ENCODE data around the gene PCCB. TPM values are rescaled to one million over a fixed set of nuclear protein-coding genes. Genes with fewer than 3 reads are reported as not detected.

The PCCB gene
- total and polyA plus RNA-seq, 11 donors, result 33.9 to 154 (median 91.4) TPM

- no peak for ATAC-seq
- WGBS, 4 donors, result 78 to 89% (median 83%) methylated on average over 1 of the region's 1 CpG
- TF ChIP-seq POLR2A (IDR thresholded peaks at IDR 0.05), result no peak
- no peak for TF ChIP-seq CTCF (IDR thresholded peaks at IDR 0.05)
These were observed 13.0 kb upstream of the PCCB start for GRCh38 chr3:136237103-136237502.

GRCh38 chr3:136237961-136238649 is 12.0 kb upstream of the PCCB start:
- DNase-seq (no peak), ATAC-seq (no peak)
- H3K4me3 ChIP-seq, result no peak overlapping the region
- H3K4me1 ChIP-seq, result no peaks in the 10 kb centered on the region
- H3K36me3 ChIP-seq, result no peaks in the 10 kb centered on the region
- intact Hi-C loops (cut with DNase I), result no loop called here
- WGBS, 4 donors, result 77 to 87% (median 85%) methylated on average over 4 of the region's 4 CpGs
- no peaks in the 10 kb centered on the region for H3K9me3 ChIP-seq
- H3K27me3 ChIP-seq, result peaks cover 0 to 3% (median 0%) of the 10 kb centered on the region in 9 donors
- no peak overlapping the region for H3K27ac ChIP-seq
- TF ChIP-seq POLR2A (IDR thresholded peaks at IDR 0.05) (no peak), CTCF (IDR thresholded peaks at IDR 0.05) (no peak)

More at GRCh38 chr3:136237103-136237502, 13.0 kb upstream of the PCCB start:
- H3K27ac ChIP-seq, result no peak overlapping the region
- intact Hi-C loops (cut with DNase I), result no loop called here
- H3K4me1 ChIP-seq, result no peaks in the 10 kb centered on the region
- DNase-seq, result no peak
- H3K27me3 ChIP-seq, result peaks cover 0 to 3% (median 0%) of the 10 kb centered on the region in 9 donors
- no peaks in the 10 kb centered on the region for H3K9me3 ChIP-seq
- no peak overlapping the region for H3K4me3 ChIP-seq
- no peaks in the 10 kb centered on the region for H3K36me3 ChIP-seq

GRCh38 chr3:136239094-136239493 is 11.0 kb upstream of the PCCB start:
- intact Hi-C loops (cut with DNase I), result no loop called here
- TF ChIP-seq CTCF (IDR thresholded peaks at IDR 0.05) (no peak), POLR2A (IDR thresholded peaks at IDR 0.05) (no peak)
- ATAC-seq (no peak), DNase-seq (no peak)
- no peaks in the 10 kb centered on the region for H3K4me1 ChIP-seq
- peaks cover 0 to 3% (median 0%) of the 10 kb centered on the region in 9 donors for H3K27me3 ChIP-seq
- H3K36me3 ChIP-seq, result no peaks in the 10 kb centered on the region
- WGBS, 4 donors, result 68 to 80% (median 77%) methylated on average over 1 of the region's 1 CpG
- H3K27ac ChIP-seq, result no peak overlapping the region
- H3K9me3 ChIP-seq, result no peaks in the 10 kb centered on the region
- no peak overlapping the region for H3K4me3 ChIP-seq

- Histone ChIP-seq H3K9me3 (no peaks in the 10 kb centered on the region), H3K4me3 (no peak overlapping the region), H3K27ac (no peak overlapping the region), H3K4me1 (peaks cover 0 to 7% (median under 1%) of the 10 kb centered on the region in 12 donors), H3K27me3 (peaks cover 0 to 3% (median 0%) of the 10 kb centered on the region in 9 donors), H3K36me3 (no peaks in the 10 kb centered on the region)
- TF ChIP-seq CTCF (IDR thresholded peaks at IDR 0.05) (no peak), POLR2A (IDR thresholded peaks at IDR 0.05) (no peak)
- intact Hi-C loops (cut with DNase I), result loop anchor here in 2 of 10 donors (5.0 kb wide), 1 partner anchor 48 kb away; the partner anchor contains the start of gene MSL2 (in 2 of the 2)
- no peak for DNase-seq
- no peak for ATAC-seq
- 44 to 56% (median 52%) methylated on average over 3 of the region's 3 CpGs for WGBS, 4 donors
These were observed 4.4 kb upstream of the PCCB start for GRCh38 chr3:136245691-136246090.
